HEK293 (cell line): Measurements from ENCODE around the gene KCNJ5.

Source experiments
- CTCF ChIA-PET: fragments of 350-600 bp; formaldehyde crosslinking; extraction: SDS; loops from one replicate; lab custom pipeline; 2021; ENCODE audit warnings: antibody characterized with exemption; lab: Yijun Ruan, JAX
- POLR2A ChIA-PET: fragments of 300-600 bp; formaldehyde crosslinking; extraction: SDS; loops from one replicate; lab custom pipeline; 2020; ENCODE audit warnings: antibody characterized with exemption, inconsistent platforms; lab: Yijun Ruan, JAX
- H3K27ac ChIP-seq: fragments of 200-500 bp; sonication (Bioruptor generic); 2 replicates; pipeline ENCODE4 v1.5.1; 2014; ENCODE audit warnings: low read depth, low read length, control low read depth, inconsistent platforms; ENCODE audit errors: extremely low read depth
- H3K36me3 ChIP-seq, 2 experiments: fragments of 200-500 bp in 1 of 2; sonication (Bioruptor generic) in 1 of 2; 1 replicate in 1 of 2; 2 replicates in 1 of 2; pipeline ENCODE4 v1.5.1; 2014 to 2017; ENCODE audit warnings: inconsistent platforms in 2 of 2, low read length in 2 of 2; ENCODE audit not compliant: control insufficient read depth in 2 of 2, insufficient read depth in 1 of 2
- H3K4me1 ChIP-seq: fragments of 200-500 bp; sonication (Bioruptor generic); 2 replicates; pipeline ENCODE4 v1.5.1; 2014; ENCODE audit warnings: mild to moderate bottlenecking, low read length, inconsistent platforms; ENCODE audit not compliant: control insufficient read depth, insufficient read depth
- H3K4me3 ChIP-seq: 2 replicates; pipeline ENCODE4 v1.5.1; 2011; ENCODE audit warnings: low read depth, mild to moderate bottlenecking, control low read depth, low read length, moderate library complexity
- H3K9me3 ChIP-seq: fragments of 200-500 bp; sonication (Bioruptor generic); 2 replicates; pipeline ENCODE4 v1.5.1; 2014; ENCODE audit warnings: low read depth, low read length, inconsistent platforms; ENCODE audit not compliant: control insufficient read depth, insufficient read depth
- CTCF ChIP-seq: fragments of 450-650 bp; formaldehyde crosslinking; IDR thresholded peaks from 2 replicates; pipeline ENCODE4 v1.5.1; 2016; ENCODE audit warnings: missing biosample characterization, missing genetic modification characterization
- EGR2 ChIP-seq: fragments of 450-650 bp; formaldehyde crosslinking; IDR thresholded peaks from 2 replicates; pipeline ENCODE4 v1.5.1; 2016; ENCODE audit warnings: low read depth, missing biosample characterization, missing genetic modification characterization
- REST ChIP-seq: fragments of 450-650 bp; formaldehyde crosslinking; IDR thresholded peaks from 2 replicates; pipeline ENCODE4 v1.5.1; 2016; ENCODE audit warnings: missing biosample characterization, missing genetic modification characterization
- ZBTB20 ChIP-seq: fragments of 450-650 bp; formaldehyde crosslinking; IDR thresholded peaks from 2 replicates; pipeline ENCODE4 v1.5.1; 2016; ENCODE audit warnings: missing biosample characterization, missing genetic modification characterization
- ZBTB49 ChIP-seq: fragments of 450-650 bp; formaldehyde crosslinking; IDR thresholded peaks from 2 replicates; pipeline ENCODE4 v1.5.1; 2016; ENCODE audit warnings: missing biosample characterization, missing genetic modification characterization, low read depth
- ZFHX2 ChIP-seq: fragments of 450-650 bp; formaldehyde crosslinking; conservative IDR thresholded peaks from 2 replicates; pipeline ENCODE4 v1.5.1; 2016; ENCODE audit warnings: missing biosample characterization, missing genetic modification characterization
- ZFP3 ChIP-seq: fragments of 450-650 bp; formaldehyde crosslinking; IDR thresholded peaks from 2 replicates; pipeline ENCODE4 v1.5.1; 2016; ENCODE audit warnings: low read depth, missing biosample characterization, missing genetic modification characterization
- ZNF174 ChIP-seq: fragments of 450-650 bp; formaldehyde crosslinking; IDR thresholded peaks from 2 replicates; pipeline ENCODE4 v1.5.0; 2017; ENCODE audit warnings: missing biosample characterization, mild to moderate bottlenecking, missing genetic modification characterization
- ZNF341 ChIP-seq: fragments of 450-650 bp; formaldehyde crosslinking; IDR thresholded peaks from 2 replicates; pipeline ENCODE4; 2016; ENCODE audit warnings: low read depth, missing biosample characterization, missing genetic modification characterization
- ZNF394 ChIP-seq: fragments of 450-650 bp; formaldehyde crosslinking; IDR thresholded peaks from 2 replicates; pipeline ENCODE4 v1.5.1; 2016; ENCODE audit warnings: missing biosample characterization, missing genetic modification characterization, mild to moderate bottlenecking, moderate library complexity, borderline replicate concordance
- ZNF654 ChIP-seq: fragments of 450-650 bp; formaldehyde crosslinking; IDR thresholded peaks from 2 replicates; pipeline ENCODE4 v1.5.1; 2016; ENCODE audit warnings: low read depth, missing biosample characterization, missing genetic modification characterization
- ZNF843 ChIP-seq: fragments of 450-650 bp; formaldehyde crosslinking; IDR thresholded peaks from 2 replicates; pipeline ENCODE4 v1.5.1; 2016; ENCODE audit warnings: missing biosample characterization, missing genetic modification characterization

Gene KCNJ5

GRCh38 chr11:128884703-128885338 is 6.3 kb upstream of the KCNJ5 start (continued):
- TF ChIP-seq ZBTB49 (tag by site-specific recombination) (no peak), ZNF394 (tag by site-specific recombination) (no peak), ZNF341 (tag by site-specific recombination) (no peak)
- TF ChIP-seq, all 188 proteins: peak for 2

GRCh38 chr11:128886406-128887124 is 4.6 kb upstream of the KCNJ5 start:
- CTCF ChIA-PET, result interaction anchor here (0.6 to 11.1 kb wide), 30 partner anchors 10 to 867 kb away, joined by 3 to 556 read pairs (median 5); no protein-coding TSS in a partner anchor

GRCh38 chr11:128888034-128888985 is 2.8 kb upstream of the KCNJ5 start:
- CTCF ChIA-PET, result interaction anchor here (0.6 to 11.1 kb wide), 8 partner anchors 15 to 713 kb away, joined by 3 to 556 read pairs (median 3); no protein-coding TSS in a partner anchor
- H3K4me1 ChIP-seq, result no peaks in the 10 kb centered on the region

More at GRCh38 chr11:128886406-128887124, 4.6 kb upstream of the KCNJ5 start:
- no peaks in the 10 kb centered on the region for H3K4me1 ChIP-seq
- no peaks in the 10 kb centered on the region for H3K36me3 ChIP-seq
- no peak overlapping the region for H3K4me3 ChIP-seq
- POLR2A ChIA-PET, result interaction anchor here (3.1 kb wide), 1 partner anchor 70 kb away, joined by 14 read pairs; no protein-coding TSS in a partner anchor
- no peak for TF ChIP-seq ZNF843 (tag by site-specific recombination)
- TF ChIP-seq ZBTB20 (tag by site-specific recombination), result no peak
- TF ChIP-seq CTCF (tag by site-specific recombination), result 0 out of 2 replicates have a peak, but pooled peaks have one; percentile 20
- TF ChIP-seq ZNF654 (tag by site-specific recombination), result peak; percentile 38
- TF ChIP-seq ZNF174 (tag by site-specific recombination), result no peak
- no peaks in the 10 kb centered on the region for H3K9me3 ChIP-seq
- H3K27ac ChIP-seq, result no peak overlapping the region

More at GRCh38 chr11:128888034-128888985, 2.8 kb upstream of the KCNJ5 start:
- TF ChIP-seq EGR2 (peak; percentile 58), ZFHX2 (tag by site-specific recombination) (peak; percentile 57), REST (tag by site-specific recombination) (no peak), ZFP3 (tag by site-specific recombination) (no peak)
- H3K4me3 ChIP-seq, result no peak overlapping the region
- H3K27ac ChIP-seq, result no peak overlapping the region
- H3K36me3 ChIP-seq, result no peaks in the 10 kb centered on the region
- no peaks in the 10 kb centered on the region for H3K9me3 ChIP-seq
- POLR2A ChIA-PET, result no interaction called here
